Measurements from ENCODE around the gene SMARCA2. TPM values are rescaled to one million over a fixed set of nuclear protein-coding genes. Genes with fewer than 3 reads are reported as not detected.

Gene SMARCA2
- total RNA-seq, 1 donor from 2014 or later: 131 TPM

GRCh38 chr9:2230362-2230761 is 215.2 kb downstream of the SMARCA2 start:
- H3K36me3 Mint-ChIP-seq: no peaks in the 10 kb centered on the region
- peaks cover 2% of the 10 kb centered on the region for H3K9me3 Mint-ChIP-seq
- no peak for TF ChIP-seq CTCF (conservative IDR thresholded peaks at IDR 0.05)
- peak overlapping the region; percentile 93 for H3K27ac Mint-ChIP-seq
- H3K4me3 Mint-ChIP-seq: no peak overlapping the region
- DNase-seq (ENCODE audit: extremely low spot score, unreplicated experiment): no peak
- no peaks in the 10 kb centered on the region for H3K27me3 Mint-ChIP-seq
- H3K4me1 Mint-ChIP-seq (ENCODE audit: unreplicated experiment): peaks cover 30% of the 10 kb centered on the region

- Mint-ChIP-seq H3K4me3 (no peak overlapping the region), H3K9me3 (peaks cover 5% of the 10 kb centered on the region), H3K27ac (no peak overlapping the region), H3K36me3 (no peaks in the 10 kb centered on the region), H3K27me3 (no peaks in the 10 kb centered on the region), H3K4me1 (ENCODE audit: unreplicated experiment) (peaks cover 33% of the 10 kb centered on the region)
- no peak for TF ChIP-seq CTCF (conservative IDR thresholded peaks at IDR 0.05)
- no peak for DNase-seq (ENCODE audit: extremely low spot score, unreplicated experiment)
These were observed 216.0 kb downstream of the SMARCA2 start for GRCh38 chr9:2231101-2231500.

GRCh38 chr9:2231829-2232228 is 216.7 kb downstream of the SMARCA2 start:
- Mint-ChIP-seq H3K36me3 (no peaks in the 10 kb centered on the region), H3K4me3 (no peak overlapping the region), H3K4me1 (ENCODE audit: unreplicated experiment) (peaks cover 33% of the 10 kb centered on the region), H3K27me3 (no peaks in the 10 kb centered on the region), H3K9me3 (peaks cover 5% of the 10 kb centered on the region), H3K27ac (no peak overlapping the region)
- no peak for TF ChIP-seq CTCF (conservative IDR thresholded peaks at IDR 0.05)
- no peak for DNase-seq (ENCODE audit: extremely low spot score, unreplicated experiment)

- H3K4me1 Mint-ChIP-seq (ENCODE audit: unreplicated experiment): peaks cover 27% of the 10 kb centered on the region
- no peak for TF ChIP-seq CTCF (conservative IDR thresholded peaks at IDR 0.05)
- peaks cover 5% of the 10 kb centered on the region for H3K9me3 Mint-ChIP-seq
- no peaks in the 10 kb centered on the region for H3K27me3 Mint-ChIP-seq
- no peak for DNase-seq (ENCODE audit: extremely low spot score, unreplicated experiment)
- H3K4me3 Mint-ChIP-seq: no peak overlapping the region
- no peaks in the 10 kb centered on the region for H3K36me3 Mint-ChIP-seq
- no peak overlapping the region for H3K27ac Mint-ChIP-seq
These were observed 218.1 kb downstream of the SMARCA2 start for GRCh38 chr9:2233274-2233673.

GRCh38 chr9:2234371-2234893 is 219.3 kb downstream of the SMARCA2 start:
- H3K27me3 Mint-ChIP-seq: no peaks in the 10 kb centered on the region

More at GRCh38 chr9:2234371-2234893, 219.3 kb downstream of the SMARCA2 start:
- Mint-ChIP-seq H3K36me3 (no peaks in the 10 kb centered on the region), H3K27ac (no peak overlapping the region), H3K4me3 (no peak overlapping the region), H3K4me1 (ENCODE audit: unreplicated experiment) (peaks cover 17% of the 10 kb centered on the region), H3K9me3 (peaks cover 5% of the 10 kb centered on the region)
- DNase-seq (ENCODE audit: extremely low spot score, unreplicated experiment): no peak
- no peak for TF ChIP-seq CTCF (conservative IDR thresholded peaks at IDR 0.05)
